Epithelial cell of proximal tubule (primary cell): ENCODE data around the gene TP53RK. TPM values are rescaled to one million over a fixed set of nuclear protein-coding genes. Genes with fewer than 3 reads are reported as not detected.
"Not testable (repeated sequence)": the region's sequence is repeated elsewhere in the genome, so short reads cannot be mapped to it uniquely, and the experiment has no call there.

Experiments used
- DNase-seq: peaks from one replicate; pipeline ENCODE4 v3.0.0-alpha.2; 2011; ENCODE audit warnings: low read depth
- H3K4me3 ChIP-seq: 2 replicates; pipeline ENCODE4 v1.5.1; 2011; ENCODE audit warnings: low read depth, mild to moderate bottlenecking, low read length
- CTCF ChIP-seq: conservative IDR thresholded peaks from 2 replicates; pipeline ENCODE4 v1.5.1; 2012; ENCODE audit warnings: low read depth, mild to moderate bottlenecking, low read length
- total RNA-seq: library from RNA; depleted of rRNA; stranded (reverse); fragments of >200 nt; gene quantifications from 2 replicates; pipeline ENCODE4 v1.2.3, GENCODE V29; 2015

The TP53RK gene
- total RNA-seq, 1 donor from 2014 or later: 22.8 TPM

- no peak for DNase-seq
- no peak for TF ChIP-seq CTCF
- H3K4me3 ChIP-seq: peak overlapping the region; percentile 50
Observed at GRCh38 chr20:46683011-46683667, 6.1 kb downstream of the TP53RK start.

- no peak for TF ChIP-seq CTCF
- no peak overlapping the region for H3K4me3 ChIP-seq
- DNase-seq: no peak
Observed at GRCh38 chr20:46682063-46682821, 7.0 kb downstream of the TP53RK start.

- DNase-seq: no peak
- no peak overlapping the region for H3K4me3 ChIP-seq
- TF ChIP-seq CTCF: peak; percentile 84
Observed at GRCh38 chr20:46681032-46681854, 8.0 kb downstream of the TP53RK start.

- no peak for DNase-seq
- no peak overlapping the region for H3K4me3 ChIP-seq
- TF ChIP-seq CTCF: no peak
Observed at GRCh38 chr20:46680684-46681031, 8.6 kb downstream of the TP53RK start.

DNA sequence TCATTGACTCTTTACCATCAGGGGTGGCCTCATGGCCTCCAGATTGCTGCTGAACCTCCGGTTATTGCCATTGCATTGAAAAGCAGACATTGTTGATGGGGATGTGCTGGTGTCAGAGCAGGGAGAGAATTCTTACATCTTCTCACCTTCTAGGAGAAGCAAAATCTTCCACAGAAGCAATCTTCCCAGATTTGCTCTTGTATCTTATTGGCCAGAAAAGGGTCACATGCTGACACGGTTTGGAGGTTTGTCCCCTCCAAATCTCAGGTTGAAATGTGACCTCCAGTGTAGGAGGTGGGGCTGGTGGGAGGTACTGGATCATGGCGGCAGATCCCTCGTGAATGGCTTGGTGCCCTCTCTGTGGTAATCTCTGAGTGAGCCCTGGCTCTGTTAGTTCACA is 10.7 kb downstream of the TP53RK start:
- no peak for DNase-seq

DNA sequence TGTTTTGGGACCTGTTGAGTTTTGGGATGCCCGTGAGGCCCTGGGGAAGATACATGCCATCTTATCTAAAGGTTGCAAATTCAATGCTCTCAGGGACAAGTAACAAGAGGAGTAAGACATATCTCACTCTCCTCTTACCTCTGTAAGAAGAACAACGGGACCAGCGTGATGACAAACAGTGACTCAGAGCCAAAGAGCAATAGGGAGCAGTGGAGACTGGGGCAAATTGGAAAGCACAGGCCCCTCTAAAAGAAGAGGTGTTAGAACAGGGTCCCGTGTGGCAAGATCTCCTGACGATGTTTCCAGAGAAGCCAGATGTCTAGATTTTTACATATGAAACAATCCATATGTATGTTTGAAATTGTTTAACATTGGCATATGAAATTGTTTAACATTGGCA is 11.6 kb downstream of the TP53RK start:
- no peak overlapping the region for H3K4me3 ChIP-seq
- TF ChIP-seq CTCF: no peak
- DNase-seq: no peak

More for the DNA sequence above, 10.7 kb downstream of the TP53RK start:
- H3K4me3 ChIP-seq: no peak overlapping the region
- TF ChIP-seq CTCF: no peak

DNA sequence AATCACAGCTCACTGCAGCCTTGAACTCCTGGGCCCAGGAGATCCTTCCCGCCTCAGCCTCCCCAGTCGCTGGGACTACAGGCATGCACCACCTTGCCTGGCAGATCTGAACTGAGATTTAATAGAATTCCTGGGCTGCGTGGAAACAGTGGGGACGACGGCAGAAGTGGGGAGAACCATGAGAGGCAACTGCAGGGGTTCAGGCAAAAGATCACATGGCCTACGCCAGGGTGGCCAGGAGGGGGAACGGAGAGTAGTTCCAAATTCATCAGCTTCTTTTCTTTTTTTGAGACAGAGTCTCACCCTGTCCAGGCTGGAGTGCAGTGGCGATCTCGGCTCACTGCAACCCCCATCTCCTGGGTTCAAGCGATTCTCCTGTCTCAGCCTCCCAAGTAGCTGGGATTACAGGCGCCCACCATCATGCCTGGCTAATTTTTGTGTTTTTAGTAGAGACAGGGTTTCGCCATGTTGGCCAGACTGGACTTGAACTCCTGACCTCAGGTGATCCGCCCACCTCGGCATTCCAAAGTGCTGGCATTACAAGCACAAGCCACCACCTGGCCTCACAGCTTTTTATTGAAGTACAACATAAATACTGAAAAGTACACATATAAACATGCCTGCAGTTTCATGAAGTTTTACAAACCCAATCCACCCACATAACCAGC is 12.5 kb downstream of the TP53RK start:
- DNase-seq, H3K4me3 ChIP-seq: not testable (repeated sequence)
